WTC11 (cell line): ENCODE measurements around the gene TIMM8B. TPM values are rescaled to one million over a fixed set of nuclear protein-coding genes. Genes with fewer than 3 reads are reported as not detected.

Source experiments
- ATAC-seq: fragments of 200-7000 bp; cut with Tn5 transposase; 2 replicates; pipeline ENCODE4 v1.10.0; 2021; ENCODE audit warnings: mild to moderate bottlenecking, moderate library complexity
- CTCF ChIA-PET: fragments of 300-600 bp; sonication (Branson Sonifier 250); formaldehyde crosslinking; loops from one replicate; lab custom pipeline; 2021; ENCODE audit warnings: antibody characterized with exemption; lab: Charles Lee
- POLR2A ChIA-PET: fragments of 350-600 bp; sonication (Branson Sonifier 250); formaldehyde crosslinking; loops from one replicate; lab custom pipeline; 2021; ENCODE audit warnings: antibody characterized with exemption; lab: Charles Lee
- DNase-seq: peaks from one replicate; pipeline ENCODE4 v3.0.0; 2021; ENCODE audit warnings: low spot score
- H3K27ac Mint-ChIP-seq: 2 replicates; pipeline ENCODE4 v1.8.0; 2021; ENCODE audit warnings: mixed read lengths
- H3K27me3 Mint-ChIP-seq: 2 replicates; pipeline ENCODE4 v1.8.0; 2021; ENCODE audit warnings: low read depth, mild to moderate bottlenecking, moderate library complexity, mixed read lengths
- H3K36me3 Mint-ChIP-seq: 2 replicates; pipeline ENCODE4 v1.8.0; 2021; ENCODE audit warnings: mixed read lengths
- H3K4me1 Mint-ChIP-seq: 2 replicates; pipeline ENCODE4 v1.8.0; 2022; ENCODE audit warnings: mixed read lengths
- H3K4me3 Mint-ChIP-seq: 2 replicates; pipeline ENCODE4 v1.8.0; 2021; ENCODE audit warnings: mild to moderate bottlenecking, moderate library complexity, mixed read lengths
- H3K9me3 Mint-ChIP-seq: 2 replicates; pipeline ENCODE4 v1.8.0; 2021; ENCODE audit warnings: mixed read lengths
- CBFB ChIP-seq: sonication (generic); formaldehyde crosslinking; IDR thresholded peaks from 2 replicates; pipeline ENCODE4 v1.8.1; 2022; ENCODE audit warnings: mild to moderate bottlenecking, low read depth, missing genetic modification reagents
- CREB1 ChIP-seq: sonication (generic); formaldehyde crosslinking; IDR thresholded peaks from 2 replicates; pipeline ENCODE4 v1.8.0; 2023; ENCODE audit warnings: mild to moderate bottlenecking, missing genetic modification reagents
- E2F1 ChIP-seq: sonication (generic); formaldehyde crosslinking; IDR thresholded peaks from 2 replicates; pipeline ENCODE4 v1.8.0; 2022; ENCODE audit warnings: mild to moderate bottlenecking, missing genetic modification reagents
- EMX1 ChIP-seq: fragments of 250-450 bp; sonication (Bioruptor Pico); IDR thresholded peaks from 2 replicates; pipeline ENCODE4 v1.8.0; 2021; ENCODE audit warnings: mild to moderate bottlenecking
- ETV6 ChIP-seq: sonication (generic); formaldehyde crosslinking; IDR thresholded peaks from 2 replicates; pipeline ENCODE4 v1.8.1; 2022; ENCODE audit warnings: mild to moderate bottlenecking, missing genetic modification reagents
- FOXK1 ChIP-seq: sonication (generic); formaldehyde crosslinking; IDR thresholded peaks from 2 replicates; pipeline ENCODE4 v1.8.0; 2022; ENCODE audit warnings: mild to moderate bottlenecking, moderate library complexity, missing genetic modification reagents
- FOXP4 ChIP-seq: sonication (generic); formaldehyde crosslinking; IDR thresholded peaks from 2 replicates; pipeline ENCODE4 v1.8.0; 2022; ENCODE audit warnings: mild to moderate bottlenecking, missing genetic modification reagents
- JAZF1 ChIP-seq: fragments of 250-450 bp; sonication (Bioruptor Pico); IDR thresholded peaks from 2 replicates; pipeline ENCODE4 v1.9.0; 2021; ENCODE audit warnings: moderate library complexity, mild to moderate bottlenecking, inconsistent platforms
- JUN ChIP-seq: sonication (generic); formaldehyde crosslinking; IDR thresholded peaks from 2 replicates; pipeline ENCODE4 v1.8.0; 2023; ENCODE audit warnings: mild to moderate bottlenecking, missing genetic modification reagents
- KAT7 ChIP-seq: sonication (generic); formaldehyde crosslinking; IDR thresholded peaks from 2 replicates; pipeline ENCODE4 v1.8.1; 2023; ENCODE audit warnings: missing genetic modification reagents, mild to moderate bottlenecking, borderline replicate concordance
- MYBL2 ChIP-seq: sonication (generic); formaldehyde crosslinking; IDR thresholded peaks from 2 replicates; pipeline ENCODE4 v1.8.1; 2023; ENCODE audit warnings: mild to moderate bottlenecking, moderate library complexity, missing genetic modification reagents
- NR3C1 ChIP-seq: sonication (generic); formaldehyde crosslinking; conservative IDR thresholded peaks from 2 replicates; pipeline ENCODE4 v1.8.1; 2023; ENCODE audit warnings: low read depth, mild to moderate bottlenecking, missing genetic modification reagents
- RORB ChIP-seq: fragments of 250-450 bp; sonication (Bioruptor Pico); IDR thresholded peaks from 2 replicates; pipeline ENCODE4 v1.9.0; 2021; ENCODE audit warnings: mild to moderate bottlenecking
- TEAD4 ChIP-seq: sonication (generic); formaldehyde crosslinking; IDR thresholded peaks from 2 replicates; pipeline ENCODE4 v1.8.0; 2022; ENCODE audit warnings: mild to moderate bottlenecking, missing genetic modification reagents
- ZNF232 ChIP-seq: sonication (generic); formaldehyde crosslinking; IDR thresholded peaks from 2 replicates; pipeline ENCODE4 v1.8.0; 2022; ENCODE audit warnings: mild to moderate bottlenecking, missing genetic modification reagents
- ZNF263 ChIP-seq: sonication (generic); formaldehyde crosslinking; IDR thresholded peaks from 2 replicates; pipeline ENCODE4 v1.8.1; 2022; ENCODE audit warnings: low read depth, mild to moderate bottlenecking, moderate library complexity, missing genetic modification reagents
- ZNF532 ChIP-seq: fragments of 250-450 bp; sonication (Bioruptor Pico); IDR thresholded peaks from 2 replicates; pipeline ENCODE4 v1.9.0; 2021; ENCODE audit warnings: mild to moderate bottlenecking, borderline replicate concordance
- ZSCAN18 ChIP-seq: fragments of 250-450 bp; sonication (Bioruptor Pico); IDR thresholded peaks from 2 replicates; pipeline ENCODE4 v2.1.2; 2022; ENCODE audit warnings: mild to moderate bottlenecking, moderate library complexity
- total RNA-seq: library from RNA; stranded (reverse); gene quantifications from 3 replicates; pipeline ENCODE4 v1.2.3, GENCODE V29; 2021

Gene TIMM8B
- total RNA-seq, 1 experiment from 2014 or later: 88.2 TPM

GRCh38 chr11:112037527-112037926 lies 49.0 kb downstream of the TIMM8B start:
- ChIA-PET CTCF (no interaction called here), POLR2A (no interaction called here)
- ATAC-seq: no peak
- Mint-ChIP-seq H3K36me3 (peaks cover 56% of the 10 kb centered on the region), H3K9me3 (no peaks in the 10 kb centered on the region), H3K4me1 (no peaks in the 10 kb centered on the region), H3K27ac (no peak overlapping the region), H3K27me3 (no peaks in the 10 kb centered on the region), H3K4me3 (no peak overlapping the region)
- TF ChIP-seq ZNF532 (no peak), JAZF1 (CRISPR knock-in tag) (no peak), MYBL2 (CRISPR knock-in tag) (no peak), FOXP4 (CRISPR knock-in tag) (no peak), CREB1 (no peak), JUN (CRISPR knock-in tag) (no peak), ZNF232 (CRISPR knock-in tag) (no peak), ETV6 (CRISPR knock-in tag) (no peak), CBFB (CRISPR knock-in tag) (no peak), ZSCAN18 (CRISPR knock-in tag) (no peak), KAT7 (CRISPR knock-in tag) (no peak), NR3C1 (CRISPR knock-in tag) (no peak), RORB (CRISPR knock-in tag) (no peak), FOXK1 (no peak), E2F1 (CRISPR knock-in tag) (no peak), TEAD4 (CRISPR knock-in tag) (no peak), ZNF263 (CRISPR knock-in tag) (no peak), EMX1 (CRISPR knock-in tag) (no peak)
- no peak for DNase-seq

Other genes with a start within 250 kb of the TIMM8B start
- gene ALG9, start 215.2 kb downstream of the TIMM8B start, total RNA-seq: 19.7 to 20.9 TPM (median 20.6 TPM) in 3 replicates
- 1.9 to 2.5 TPM (median 2.2 TPM) in 3 replicates for gene FDXACB1, start 207.6 kb downstream of the TIMM8B start, total RNA-seq
- 18.7 to 22.6 TPM (median 20.4 TPM) in 3 replicates for gene CFAP68, start 207.2 kb downstream of the TIMM8B start, total RNA-seq
- gene CRYAB, start 175.0 kb downstream of the TIMM8B start, total RNA-seq: 1.3 to 2.1 TPM (median 1.4 TPM) in 3 replicates
- gene HSPB2, start 174.0 kb downstream of the TIMM8B start, total RNA-seq: 0.33 to 0.62 TPM (median 0.55 TPM) in 3 replicates
- gene C11orf52, start 167.8 kb downstream of the TIMM8B start, total RNA-seq: 2.1 to 4.2 TPM (median 3.0 TPM) in 3 replicates
- 12.6 to 14.6 TPM (median 13.5 TPM) in 3 replicates for gene DIXDC1, start 149.4 kb downstream of the TIMM8B start, total RNA-seq
- gene DLAT, start 61.3 kb downstream of the TIMM8B start, total RNA-seq: 55.7 to 60.4 TPM (median 56.6 TPM) in 3 replicates
- gene PIH1D2, start 12.7 kb downstream of the TIMM8B start, total RNA-seq: 0.71 to 0.85 TPM (median 0.71 TPM) in 3 replicates
- 15.3 to 17.1 TPM (median 15.6 TPM) in 3 replicates for gene NKAPD1, start 12.5 kb downstream of the TIMM8B start, total RNA-seq
- gene SDHD, start 117 bp upstream of the TIMM8B start, total RNA-seq: 94.3 to 105 TPM (median 98.9 TPM) in 3 replicates
- 0.74 to 0.82 TPM (median 0.82 TPM) in 3 replicates for gene IL18, start 77.3 kb upstream of the TIMM8B start, total RNA-seq
- gene TEX12, start 80.6 kb upstream of the TIMM8B start, total RNA-seq: not detected in 3 replicates
- gene BCO2, start 88.8 kb upstream of the TIMM8B start, total RNA-seq: 0.48 to 1.3 TPM (median 1.0 TPM) in 3 replicates
- gene PTS, start 139.7 kb upstream of the TIMM8B start, total RNA-seq: 23.5 to 26.7 TPM (median 25.7 TPM) in 3 replicates
- not detected in 3 replicates for gene PLET1, start 174.1 kb upstream of the TIMM8B start, total RNA-seq